HepG2 (cell line): ENCODE measurements around the gene APLP1. TPM values are rescaled to one million over a fixed set of nuclear protein-coding genes. Genes with fewer than 3 reads are reported as not detected.

ENCODE experiments used
- DR1 ChIP-seq: sonication (generic); formaldehyde crosslinking; IDR thresholded peaks from 2 replicates; pipeline ENCODE4 v1.8.0; 2021; ENCODE audit warnings: mild to moderate bottlenecking, missing genetic modification reagents, inconsistent platforms
- EEA1 ChIP-seq: sonication (generic); formaldehyde crosslinking; IDR thresholded peaks from 2 replicates; pipeline ENCODE4 v1.5.1; 2020; ENCODE audit warnings: mild to moderate bottlenecking, missing genetic modification reagents, borderline replicate concordance
- ELF4 ChIP-seq: sonication (generic); formaldehyde crosslinking; IDR thresholded peaks from 2 replicates; pipeline ENCODE4 v1.5.0; 2020; ENCODE audit warnings: missing genetic modification reagents, mild to moderate bottlenecking, moderate library complexity, borderline replicate concordance
- ELK4 ChIP-seq: sonication (generic); formaldehyde crosslinking; IDR thresholded peaks from 2 replicates; pipeline ENCODE4 v1.9.0; 2021; ENCODE audit warnings: missing genetic modification reagents, borderline replicate concordance
- GZF1 ChIP-seq: sonication (generic); formaldehyde crosslinking; IDR thresholded peaks from 2 replicates; pipeline ENCODE4 v1.5.1; 2020; ENCODE audit warnings: mild to moderate bottlenecking, missing genetic modification reagents
- MTA3 ChIP-seq: sonication (generic); formaldehyde crosslinking; IDR thresholded peaks from 2 replicates; pipeline ENCODE4 v1.4.0; 2020; ENCODE audit warnings: missing genetic modification reagents
- MYC ChIP-seq: sonication (generic); formaldehyde crosslinking; IDR thresholded peaks from 2 replicates; pipeline ENCODE4 v1.9.0; 2021; ENCODE audit warnings: missing genetic modification reagents, borderline replicate concordance
- NFKBIZ ChIP-seq: IDR thresholded peaks from 2 replicates; pipeline ENCODE4 v1.6.1; 2018; ENCODE audit warnings: missing genetic modification reagents, missing compliant biosample characterization
- NFYB ChIP-seq: sonication (generic); formaldehyde crosslinking; IDR thresholded peaks from 2 replicates; pipeline ENCODE4 v1.4.0; 2020; ENCODE audit warnings: missing genetic modification reagents
- PHF8 ChIP-seq: sonication (generic); formaldehyde crosslinking; IDR thresholded peaks from 2 replicates; pipeline ENCODE4 v1.5.0; 2020; ENCODE audit warnings: missing genetic modification reagents
- THAP11 ChIP-seq: IDR thresholded peaks from 2 replicates; pipeline ENCODE4 v1.6.1; 2016; ENCODE audit warnings: missing biosample characterization, missing genetic modification reagents
- ZBTB40 ChIP-seq, 2 experiments: fragments of 450-650 bp in 1 of 2; sonication (generic) in 1 of 2; formaldehyde crosslinking in 1 of 2; IDR thresholded peaks; 2 replicates each; pipeline versions ENCODE4 v1.6.1 to v1.8.0; 2016 to 2022; ENCODE audit warnings: antibody characterized with exemption in 1 of 2, mild to moderate bottlenecking in 1 of 2, missing genetic modification reagents in 1 of 2
- ZFP41 ChIP-seq: sonication (generic); formaldehyde crosslinking; IDR thresholded peaks from 2 replicates; pipeline ENCODE4 v1.4.0; 2020; ENCODE audit warnings: mild to moderate bottlenecking, missing genetic modification reagents, borderline replicate concordance
- ZKSCAN1 ChIP-seq: fragments of 150-350 bp; IDR thresholded peaks from 2 replicates; pipeline ENCODE4 v1.6.1; 2014; ENCODE audit warnings: low read length
- ZNF441 ChIP-seq: sonication (generic); formaldehyde crosslinking; IDR thresholded peaks from 2 replicates; pipeline ENCODE4 v1.7.0; 2021; ENCODE audit warnings: missing genetic modification reagents, borderline replicate concordance
- ZNF670 ChIP-seq: sonication (generic); formaldehyde crosslinking; IDR thresholded peaks from 2 replicates; pipeline ENCODE4 v1.8.0; 2022; ENCODE audit warnings: mild to moderate bottlenecking, missing genetic modification reagents, borderline replicate concordance
- ZNF713 ChIP-seq: sonication (generic); formaldehyde crosslinking; IDR thresholded peaks from 2 replicates; pipeline ENCODE4 v1.4.0; 2020; ENCODE audit warnings: mild to moderate bottlenecking, missing genetic modification reagents
- ZNF782 ChIP-seq: sonication (generic); formaldehyde crosslinking; IDR thresholded peaks from 2 replicates; pipeline ENCODE4 v1.4.0; 2020; ENCODE audit warnings: missing genetic modification reagents, mild to moderate bottlenecking, borderline replicate concordance
- ZNF891 ChIP-seq: sonication (generic); formaldehyde crosslinking; IDR thresholded peaks from 2 replicates; pipeline ENCODE4 v1.5.0; 2020; ENCODE audit warnings: mild to moderate bottlenecking, missing genetic modification reagents
- polyA plus RNA-seq, 8 experiments: library from polyadenylated mRNA; depleted of rRNA in 3 of 8; stranded (reverse) in 7 of 8; unstranded in 1 of 8; fragments of >200 nt; fragmentation: Illumina TruSeq in 4 of 8; extraction: Trizol in 4 of 8; gene quantifications; 2 replicates each; pipeline versions ENCODE4 v1.2.1 to v1.2.3, GENCODE V29; 2011 to 2016; ENCODE audit warnings: low read depth in 4 of 8, missing spikeins in 1 of 8, mixed read lengths in 1 of 8; ENCODE audit not compliant: insufficient read depth in 1 of 8
- total RNA-seq, 5 experiments: library from RNA; depleted of rRNA; stranded (reverse); fragments of >200 nt; fragmentation: Illumina TruSeq; extraction: Trizol; gene quantifications; 2 replicates each; pipeline ENCODE4 v1.2.3, GENCODE V29; 2016; ENCODE audit warnings: low read depth in 1 of 5

Gene APLP1
- total and polyA plus RNA-seq, 2 of the 13 experiments (the other 11 are each of a cell fraction or from before 2014, with no cell fraction given) = 2.0 to 2.9 TPM

DNA sequence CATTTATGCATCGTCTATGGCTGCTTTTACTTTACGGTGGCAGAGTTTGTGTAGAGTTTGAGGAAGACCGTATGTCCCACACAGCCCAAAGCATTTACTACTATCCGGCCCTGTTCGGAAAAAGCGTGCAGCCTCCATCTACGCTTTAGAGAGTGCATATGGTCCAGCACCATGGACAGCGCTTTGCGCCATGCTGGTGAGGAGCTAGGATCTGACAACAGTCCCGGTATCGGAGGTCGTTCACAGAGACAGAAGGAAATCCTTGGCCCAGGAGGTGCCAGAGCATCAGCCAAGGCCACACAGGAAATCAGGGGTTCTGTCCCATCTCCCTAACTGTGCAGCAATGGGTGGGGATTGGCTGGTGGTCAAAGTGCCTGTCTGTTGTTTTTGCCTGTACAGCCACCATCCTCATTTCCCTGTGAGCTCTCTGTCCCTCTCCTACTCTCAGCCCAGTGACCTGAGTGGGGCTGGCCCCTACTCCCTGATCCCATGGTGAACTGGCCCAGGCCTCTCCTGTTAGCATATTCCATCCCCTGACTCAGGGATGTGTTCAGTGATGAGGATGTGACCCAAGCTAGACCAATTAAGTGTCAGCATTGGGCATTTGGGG, 39.6 kb upstream of the APLP1 start (continued):
- TF ChIP-seq MYC (CRISPR knock-in tag) (peak; percentile 70; the same call in 1 of the 2 replicates), ZFP41 (peak; percentile 41; the same call in 1 of the 2 replicates), ZNF713 (no peak), ELK4 (CRISPR knock-in tag) (no peak; the same call in 1 of the 2 replicates), NFYB (CRISPR knock-in tag) (peak; percentile 31; the same call in 1 of the 2 replicates), THAP11 (CRISPR knock-in tag) (peak; percentile 82), ZNF891 (peak; percentile 93; the same call in 1 of the 2 replicates), NFKBIZ (peak; percentile 97), EEA1 (CRISPR knock-in tag) (peak; percentile 95; the same call in 1 of the 2 replicates), ELF4 (no peak), ZNF782 (0 out of 2 replicates have a peak, but pooled peaks have one; percentile 67), PHF8 (CRISPR knock-in tag) (no peak), DR1 (no peak), MTA3 (CRISPR knock-in tag) (peak; percentile 91; the same call in 1 of the 2 replicates), ZNF670 (CRISPR knock-in tag) (peak; percentile 49; the same call in 1 of the 2 replicates), ZBTB40 (IDR thresholded peaks at IDR 0.05) (no peak), ZBTB40 (CRISPR knock-in tag; IDR thresholded peaks at IDR 0.05) (peak; percentile 86), ZNF441 (CRISPR knock-in tag) (peak; percentile 97), ZKSCAN1 (no peak), GZF1 (peak; percentile 87; the same call in 1 of the 2 replicates)
